ENCODE data around the gene FN3K. TPM values are rescaled to one million over a fixed set of nuclear protein-coding genes. Genes with fewer than 3 reads are reported as not detected.

Gene FN3K
- total RNA-seq (ENCODE audit: low replicate concordance), result 0.74 and 2.8 TPM in 2 replicates

DNA sequence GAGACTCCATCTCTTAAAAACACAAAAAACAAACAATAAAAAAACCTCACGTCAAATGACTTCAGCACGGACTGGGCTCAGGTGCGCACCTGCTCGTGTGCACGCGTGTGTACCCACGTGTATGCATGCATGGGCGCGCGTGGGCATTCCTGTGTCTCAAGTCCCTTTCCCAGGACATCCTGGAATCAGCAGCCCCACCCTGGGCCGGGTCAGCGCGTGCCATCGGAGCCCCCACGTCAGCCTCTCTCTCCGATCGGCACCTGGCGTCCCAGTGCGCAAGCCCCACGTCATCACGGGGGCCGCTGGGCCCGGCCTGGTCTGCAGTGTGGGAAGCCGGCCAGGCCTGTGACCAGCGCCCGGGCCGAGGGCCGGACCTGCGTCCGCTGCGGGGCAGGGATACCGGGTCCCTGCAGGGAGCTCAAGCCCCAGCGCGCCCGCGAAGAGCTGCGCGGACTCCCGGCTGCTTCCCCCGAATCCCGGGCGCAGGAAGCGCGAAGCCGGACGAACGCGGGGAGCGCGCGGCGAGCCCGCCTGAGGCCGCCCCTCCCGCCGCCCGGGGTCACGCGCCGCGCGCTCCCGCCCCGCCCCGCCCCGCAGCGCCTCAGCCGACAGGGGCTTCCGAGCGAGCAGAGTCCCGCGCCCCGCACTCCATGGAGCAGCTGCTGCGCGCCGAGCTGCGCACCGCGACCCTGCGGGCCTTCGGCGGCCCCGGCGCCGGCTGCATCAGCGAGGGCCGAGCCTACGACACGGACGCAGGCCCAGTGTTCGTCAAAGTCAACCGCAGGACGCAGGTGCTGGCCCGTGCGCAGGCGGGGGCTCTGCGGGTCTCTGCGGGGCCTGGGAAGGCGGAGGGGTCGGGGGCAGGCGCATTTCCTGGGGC, at the start of gene FN3K:
Gene FN3K (plus strand): TSS at position 629 of the 880 bp plus-strand sequence. CDS start 22 bp downstream, at position 651.
- peak; percentile 70 for DNase-seq (ENCODE audit: low read depth)
- TF ChIP-seq, protein P1, sequence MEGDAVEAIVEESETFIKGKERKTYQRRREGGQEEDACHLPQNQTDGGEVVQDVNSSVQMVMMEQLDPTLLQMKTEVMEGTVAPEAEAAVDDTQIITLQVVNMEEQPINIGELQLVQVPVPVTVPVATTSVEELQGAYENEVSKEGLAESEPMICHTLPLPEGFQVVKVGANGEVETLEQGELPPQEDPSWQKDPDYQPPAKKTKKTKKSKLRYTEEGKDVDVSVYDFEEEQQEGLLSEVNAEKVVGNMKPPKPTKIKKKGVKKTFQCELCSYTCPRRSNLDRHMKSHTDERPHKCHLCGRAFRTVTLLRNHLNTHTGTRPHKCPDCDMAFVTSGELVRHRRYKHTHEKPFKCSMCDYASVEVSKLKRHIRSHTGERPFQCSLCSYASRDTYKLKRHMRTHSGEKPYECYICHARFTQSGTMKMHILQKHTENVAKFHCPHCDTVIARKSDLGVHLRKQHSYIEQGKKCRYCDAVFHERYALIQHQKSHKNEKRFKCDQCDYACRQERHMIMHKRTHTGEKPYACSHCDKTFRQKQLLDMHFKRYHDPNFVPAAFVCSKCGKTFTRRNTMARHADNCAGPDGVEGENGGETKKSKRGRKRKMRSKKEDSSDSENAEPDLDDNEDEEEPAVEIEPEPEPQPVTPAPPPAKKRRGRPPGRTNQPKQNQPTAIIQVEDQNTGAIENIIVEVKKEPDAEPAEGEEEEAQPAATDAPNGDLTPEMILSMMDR (IDR thresholded peaks at IDR 0.05; ENCODE audit: insufficient read depth, low read length), result no peak

DNA sequence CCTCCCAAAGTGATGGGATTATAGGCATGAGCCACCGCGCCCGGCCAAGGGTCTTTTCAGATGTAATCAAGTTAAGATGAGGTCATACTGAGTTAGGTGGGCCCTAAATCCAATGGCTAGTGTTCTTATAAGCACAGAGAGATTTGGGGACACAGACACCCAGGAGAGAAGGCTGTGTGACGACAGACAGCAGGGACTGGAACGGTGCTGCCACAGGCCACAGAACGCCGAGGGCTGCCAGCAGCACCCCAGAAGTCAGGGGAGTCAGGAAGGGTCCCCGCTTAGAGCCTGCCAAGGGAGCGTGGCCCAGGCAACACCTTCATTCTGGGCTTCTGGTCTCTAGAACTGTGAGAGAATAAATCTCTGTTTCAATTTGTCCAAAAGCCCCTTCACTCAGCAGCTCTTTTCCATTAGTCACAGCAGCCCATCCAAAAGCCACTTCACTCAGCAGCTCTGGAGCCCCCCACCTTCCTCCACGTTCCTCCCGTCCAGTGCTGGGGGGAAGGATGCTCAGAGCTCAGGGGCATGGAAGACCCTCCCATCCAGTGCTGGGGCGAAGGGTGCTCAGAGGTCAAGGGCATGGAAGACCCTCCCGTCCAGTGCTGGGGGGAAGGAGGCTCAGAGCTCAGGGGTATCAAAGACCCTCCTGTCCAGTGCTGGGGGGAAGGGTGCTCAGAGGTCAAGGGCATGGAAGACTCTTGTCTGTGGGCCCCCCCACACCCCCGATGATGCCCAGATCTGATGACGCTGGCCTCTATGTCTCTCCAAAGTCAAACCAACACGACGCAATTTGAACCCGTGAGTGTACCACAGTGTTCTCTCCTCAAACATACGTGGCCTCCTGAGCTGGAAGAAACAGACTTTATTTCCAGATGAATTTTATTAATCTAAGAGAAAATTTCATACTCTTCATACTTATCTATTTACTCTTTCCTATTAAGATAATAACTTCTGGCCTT, 48.8 kb upstream of the FN3K start:
- H3K4me3 ChIP-seq (ENCODE audit: low read depth, low read length), result no peak overlapping the region
- TF ChIP-seq, protein P1 (IDR thresholded peaks at IDR 0.05; ENCODE audit: insufficient read depth, low read length), result no peak
- no peak for DNase-seq (ENCODE audit: low read depth)

More for the DNA sequence above, at the start of gene FN3K:
- peak within 1 kb of the TSS; percentile 69 for H3K4me3 ChIP-seq (ENCODE audit: low read depth, low read length)

DNA sequence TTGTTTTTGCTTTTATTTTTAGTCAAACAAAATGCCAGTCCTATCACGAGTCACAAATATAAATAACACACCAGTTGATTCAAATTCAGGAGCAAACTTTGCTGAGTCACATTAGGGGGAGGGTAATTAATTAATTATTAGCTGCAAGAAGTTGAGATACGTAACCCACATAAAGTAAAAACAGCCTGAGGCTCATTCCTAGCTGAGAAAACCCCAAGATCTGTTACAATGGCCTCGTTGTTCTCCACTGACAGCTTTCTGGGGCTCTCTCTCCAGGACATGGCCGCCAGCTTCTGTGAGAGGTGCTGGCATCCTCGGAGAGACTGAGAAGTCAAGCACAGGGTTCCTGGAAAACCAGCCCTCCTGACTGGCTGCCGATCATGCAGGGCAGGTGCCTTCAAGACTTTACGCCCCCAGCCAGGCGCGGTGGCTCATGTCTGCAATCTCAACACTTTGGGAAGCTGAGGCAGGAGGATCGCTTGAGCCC, 48.0 kb upstream of the FN3K start:
- TF ChIP-seq, protein P1 (IDR thresholded peaks at IDR 0.05; ENCODE audit: insufficient read depth, low read length), result no peak
- no peak overlapping the region for H3K4me3 ChIP-seq (ENCODE audit: low read depth, low read length)
- no peak for DNase-seq (ENCODE audit: low read depth)

DNA sequence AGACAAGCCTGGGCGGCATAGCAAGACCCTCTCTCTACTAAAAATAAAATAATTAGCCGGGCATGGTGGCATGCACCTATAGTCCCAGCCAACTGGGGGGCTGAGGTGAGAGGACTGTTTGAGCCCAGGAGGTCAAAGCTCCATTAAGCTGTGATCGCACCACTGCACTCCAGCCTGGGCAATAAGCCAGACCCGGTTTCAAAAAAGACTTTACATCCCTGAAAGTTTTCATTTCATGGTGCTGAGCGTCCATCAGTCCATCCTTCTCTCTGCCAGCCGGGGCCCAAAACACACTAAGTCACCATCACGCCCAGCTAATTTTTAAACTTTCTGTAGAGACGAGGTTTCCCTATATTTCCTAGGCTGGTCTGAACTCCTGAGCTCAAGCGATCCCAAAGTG, 47.5 kb upstream of the FN3K start:
- no peak overlapping the region for H3K4me3 ChIP-seq (ENCODE audit: low read depth, low read length)
- TF ChIP-seq, protein P1 (IDR thresholded peaks at IDR 0.05; ENCODE audit: insufficient read depth, low read length), result no peak
- DNase-seq (ENCODE audit: low read depth), result no peak

DNA sequence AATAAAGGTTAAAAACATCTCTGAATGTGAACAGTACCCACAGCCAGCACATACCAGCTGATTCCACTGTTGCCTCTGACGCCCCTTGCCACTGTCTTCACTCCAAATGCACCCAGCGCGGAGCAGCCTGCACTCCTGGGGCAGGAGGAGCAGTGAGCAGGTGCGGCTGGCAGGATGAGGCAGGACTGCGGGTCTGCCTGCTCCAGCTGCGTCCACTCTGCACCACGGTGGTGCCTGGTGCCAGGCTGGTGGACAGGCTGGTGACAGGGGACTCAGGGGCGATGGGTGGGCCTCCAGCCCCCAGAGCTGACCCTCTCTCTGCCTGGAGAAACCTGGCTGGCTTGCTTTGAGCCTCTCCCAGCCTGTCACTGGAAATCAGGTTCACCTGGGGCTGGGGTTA, 46.3 kb upstream of the FN3K start:
- TF ChIP-seq, protein P1 (IDR thresholded peaks at IDR 0.05; ENCODE audit: insufficient read depth, low read length), result no peak
- DNase-seq (ENCODE audit: low read depth), result no peak
- no peak overlapping the region for H3K4me3 ChIP-seq (ENCODE audit: low read depth, low read length)

DNA sequence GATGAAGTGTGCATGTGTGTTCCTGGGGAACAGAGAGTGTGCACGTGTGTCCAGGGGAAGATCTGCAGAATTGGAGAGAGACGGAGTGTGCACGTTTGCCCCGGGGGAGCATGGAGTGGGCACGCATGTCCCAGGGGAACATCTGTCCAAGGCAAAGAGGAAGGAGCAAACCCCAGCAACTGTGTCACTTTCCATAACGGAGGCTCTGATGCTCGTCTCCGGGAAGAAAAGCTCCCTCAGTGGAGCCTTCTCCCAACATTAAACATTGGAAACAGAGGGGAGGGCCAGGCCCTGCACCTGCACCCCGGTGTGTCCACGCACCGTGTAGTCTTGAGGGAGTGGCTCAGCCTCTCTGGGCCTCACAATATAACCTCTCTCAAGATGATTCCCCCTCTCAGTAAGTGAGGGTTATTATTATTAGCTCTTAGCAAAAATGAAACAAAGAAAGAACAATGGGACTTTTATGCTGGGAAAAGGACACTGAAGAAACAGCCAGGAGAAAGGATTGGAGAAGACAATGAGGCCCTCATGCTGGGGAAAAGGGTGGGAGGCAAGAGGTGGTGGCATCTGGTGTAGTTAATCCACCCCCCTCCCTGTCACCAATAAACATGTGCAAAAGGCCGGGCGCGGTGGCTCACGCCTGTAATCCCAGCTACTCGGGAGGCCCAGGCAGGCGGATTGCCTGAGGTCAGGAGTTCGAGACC, 44.5 kb upstream of the FN3K start:
- TF ChIP-seq, protein P1 (IDR thresholded peaks at IDR 0.05; ENCODE audit: insufficient read depth, low read length), result no peak
- H3K4me3 ChIP-seq (ENCODE audit: low read depth, low read length), result no peak overlapping the region
- no peak for DNase-seq (ENCODE audit: low read depth)

Measured in fibroblast of the aortic adventitia (primary cell).